Measurements from ENCODE around the gene SIPA1. TPM values are rescaled to one million over a fixed set of nuclear protein-coding genes. Genes with fewer than 3 reads are reported as not detected.
A peak's percentile ranks its signal among the peaks of the same experiment; 100 is the strongest.

Gene SIPA1
- total and polyA plus RNA-seq, 2 donors = 51.9 to 153 TPM

GRCh38 chr11:65619281-65619928 lies 18.5 kb upstream of the SIPA1 start:
- peaks cover 11 to 16% of the 10 kb centered on the region in 2 donors for H3K4me1 ChIP-seq (ENCODE audit: control insufficient read depth in 2 of 2, insufficient read depth in 2 of 2, low read length in 2 of 2)
- H3K27me3 ChIP-seq (ENCODE audit: control insufficient read depth in 2 of 2, insufficient read depth in 1 of 2, low read length in 1 of 2) = no peaks in the 10 kb centered on the region
- no peak overlapping the region for H3K4me3 ChIP-seq (ENCODE audit: low read length in 2 of 2)
- H3K9me3 ChIP-seq (ENCODE audit: control insufficient read depth in 2 of 2, insufficient read depth in 1 of 2, low read length in 1 of 2) = no peaks in the 10 kb centered on the region
- H3K27ac ChIP-seq (ENCODE audit: low read depth in 1 of 2, low read length in 1 of 2) = no peak overlapping the region
- 97% methylated on average over 29 of the region's 29 CpGs for WGBS
- peaks cover 73% of the 10 kb centered on the region in 2 donors for H3K36me3 ChIP-seq (ENCODE audit: control insufficient read depth in 2 of 2, insufficient read depth in 2 of 2, low read length in 1 of 2)
- DNase-seq (ENCODE audit: low read depth in 6 of 9, low spot score in 9 of 9) = no peak

GRCh38 chr11:65620666-65621065 lies 17.2 kb upstream of the SIPA1 start:
- DNase-seq (ENCODE audit: low read depth in 6 of 9, low spot score in 9 of 9) = no peak
- Histone ChIP-seq H3K36me3 (ENCODE audit: control insufficient read depth in 2 of 2, insufficient read depth in 2 of 2, low read length in 1 of 2) (peaks cover 85 to 86% of the 10 kb centered on the region in 2 donors), H3K4me3 (ENCODE audit: low read length in 2 of 2) (no peak overlapping the region), H3K27me3 (ENCODE audit: control insufficient read depth in 2 of 2, insufficient read depth in 1 of 2, low read length in 1 of 2) (no peaks in the 10 kb centered on the region), H3K4me1 (ENCODE audit: control insufficient read depth in 2 of 2, insufficient read depth in 2 of 2, low read length in 2 of 2) (peaks cover 11 to 12% of the 10 kb centered on the region in 2 donors), H3K27ac (ENCODE audit: low read depth in 1 of 2, low read length in 1 of 2) (no peak overlapping the region), H3K9me3 (ENCODE audit: control insufficient read depth in 2 of 2, insufficient read depth in 1 of 2, low read length in 1 of 2) (no peaks in the 10 kb centered on the region)
- WGBS = 98% methylated on average over 19 of the region's 19 CpGs

- Histone ChIP-seq H3K27ac (ENCODE audit: low read depth in 1 of 2, low read length in 1 of 2) (no peak overlapping the region), H3K9me3 (ENCODE audit: control insufficient read depth in 2 of 2, insufficient read depth in 1 of 2, low read length in 1 of 2) (no peaks in the 10 kb centered on the region), H3K4me3 (ENCODE audit: low read length in 2 of 2) (no peak overlapping the region), H3K36me3 (ENCODE audit: control insufficient read depth in 2 of 2, insufficient read depth in 2 of 2, low read length in 1 of 2) (peaks cover 93 to 94% of the 10 kb centered on the region in 2 donors), H3K4me1 (ENCODE audit: control insufficient read depth in 2 of 2, insufficient read depth in 2 of 2, low read length in 2 of 2) (peaks cover 8% of the 10 kb centered on the region in 2 donors), H3K27me3 (ENCODE audit: control insufficient read depth in 2 of 2, insufficient read depth in 1 of 2, low read length in 1 of 2) (no peaks in the 10 kb centered on the region)
- no peak for DNase-seq (ENCODE audit: low read depth in 6 of 9, low spot score in 9 of 9)
- 99% methylated on average over 14 of the region's 14 CpGs for WGBS
Observed at GRCh38 chr11:65621460-65621859, 16.4 kb upstream of the SIPA1 start.

GRCh38 chr11:65622011-65622410 lies 15.9 kb upstream of the SIPA1 start:
- Histone ChIP-seq H3K27me3 (ENCODE audit: control insufficient read depth in 2 of 2, insufficient read depth in 1 of 2, low read length in 1 of 2) (no peaks in the 10 kb centered on the region), H3K4me3 (ENCODE audit: low read length in 2 of 2) (no peak overlapping the region), H3K27ac (ENCODE audit: low read depth in 1 of 2, low read length in 1 of 2) (no peak overlapping the region), H3K4me1 (ENCODE audit: control insufficient read depth in 2 of 2, insufficient read depth in 2 of 2, low read length in 2 of 2) (peaks cover 2 to 3% of the 10 kb centered on the region in 2 donors), H3K9me3 (ENCODE audit: control insufficient read depth in 2 of 2, insufficient read depth in 1 of 2, low read length in 1 of 2) (no peaks in the 10 kb centered on the region), H3K36me3 (ENCODE audit: control insufficient read depth in 2 of 2, insufficient read depth in 2 of 2, low read length in 1 of 2) (peaks cover 98% of the 10 kb centered on the region in 2 donors)
- WGBS = 97% methylated on average over 16 of the region's 16 CpGs
- no peak for DNase-seq (ENCODE audit: low read depth in 6 of 9, low spot score in 9 of 9)

- 94% methylated on average over 14 of the region's 14 CpGs for WGBS
- H3K4me1 ChIP-seq (ENCODE audit: control insufficient read depth in 2 of 2, insufficient read depth in 2 of 2, low read length in 2 of 2) = no peaks in the 10 kb centered on the region
- peaks cover 98% of the 10 kb centered on the region in 2 donors for H3K36me3 ChIP-seq (ENCODE audit: control insufficient read depth in 2 of 2, insufficient read depth in 2 of 2, low read length in 1 of 2)
- no peaks in the 10 kb centered on the region for H3K9me3 ChIP-seq (ENCODE audit: control insufficient read depth in 2 of 2, insufficient read depth in 1 of 2, low read length in 1 of 2)
- no peak overlapping the region for H3K4me3 ChIP-seq (ENCODE audit: low read length in 2 of 2)
- no peak for DNase-seq (ENCODE audit: low read depth in 6 of 9, low spot score in 9 of 9)
- H3K27ac ChIP-seq (ENCODE audit: low read depth in 1 of 2, low read length in 1 of 2) = no peak overlapping the region
- no peaks in the 10 kb centered on the region for H3K27me3 ChIP-seq (ENCODE audit: control insufficient read depth in 2 of 2, insufficient read depth in 1 of 2, low read length in 1 of 2)
Observed at GRCh38 chr11:65623177-65623576, 14.7 kb upstream of the SIPA1 start.

GRCh38 chr11:65623852-65624616 lies 13.9 kb upstream of the SIPA1 start:
- Histone ChIP-seq H3K36me3 (ENCODE audit: control insufficient read depth in 2 of 2, insufficient read depth in 2 of 2, low read length in 1 of 2) (peaks cover 98% of the 10 kb centered on the region in 2 donors), H3K9me3 (ENCODE audit: control insufficient read depth in 2 of 2, insufficient read depth in 1 of 2, low read length in 1 of 2) (no peaks in the 10 kb centered on the region), H3K27ac (ENCODE audit: low read depth in 1 of 2, low read length in 1 of 2) (no peak overlapping the region), H3K4me1 (ENCODE audit: control insufficient read depth in 2 of 2, insufficient read depth in 2 of 2, low read length in 2 of 2) (no peaks in the 10 kb centered on the region), H3K27me3 (ENCODE audit: control insufficient read depth in 2 of 2, insufficient read depth in 1 of 2, low read length in 1 of 2) (no peaks in the 10 kb centered on the region), H3K4me3 (ENCODE audit: low read length in 2 of 2) (no peak overlapping the region)
- DNase-seq (ENCODE audit: low read depth in 6 of 9, low spot score in 9 of 9) = no peak
- WGBS = 99% methylated on average over 25 of the region's 25 CpGs

- Histone ChIP-seq H3K36me3 (ENCODE audit: control insufficient read depth in 2 of 2, insufficient read depth in 2 of 2, low read length in 1 of 2) (peaks cover 98% of the 10 kb centered on the region in 2 donors), H3K4me3 (ENCODE audit: low read length in 2 of 2) (no peak overlapping the region), H3K27ac (ENCODE audit: low read depth in 1 of 2, low read length in 1 of 2) (no peak overlapping the region), H3K4me1 (ENCODE audit: control insufficient read depth in 2 of 2, insufficient read depth in 2 of 2, low read length in 2 of 2) (no peaks in the 10 kb centered on the region), H3K27me3 (ENCODE audit: control insufficient read depth in 2 of 2, insufficient read depth in 1 of 2, low read length in 1 of 2) (no peaks in the 10 kb centered on the region), H3K9me3 (ENCODE audit: control insufficient read depth in 2 of 2, insufficient read depth in 1 of 2, low read length in 1 of 2) (no peaks in the 10 kb centered on the region)
- no peak for DNase-seq (ENCODE audit: low read depth in 6 of 9, low spot score in 9 of 9)
- WGBS = 93% methylated on average over 30 of the region's 30 CpGs
Observed at GRCh38 chr11:65624931-65625627, 12.8 kb upstream of the SIPA1 start.

- Histone ChIP-seq H3K4me1 (ENCODE audit: control insufficient read depth in 2 of 2, insufficient read depth in 2 of 2, low read length in 2 of 2) (no peaks in the 10 kb centered on the region), H3K9me3 (ENCODE audit: control insufficient read depth in 2 of 2, insufficient read depth in 1 of 2, low read length in 1 of 2) (no peaks in the 10 kb centered on the region), H3K27ac (ENCODE audit: low read depth in 1 of 2, low read length in 1 of 2) (no peak overlapping the region), H3K27me3 (ENCODE audit: control insufficient read depth in 2 of 2, insufficient read depth in 1 of 2, low read length in 1 of 2) (no peaks in the 10 kb centered on the region), H3K4me3 (ENCODE audit: low read length in 2 of 2) (no peak overlapping the region), H3K36me3 (ENCODE audit: control insufficient read depth in 2 of 2, insufficient read depth in 2 of 2, low read length in 1 of 2) (peaks cover 98% of the 10 kb centered on the region in 2 donors)
- 82% methylated on average over 30 of the region's 30 CpGs for WGBS
- peak in 3 of 9 donors; percentile 33 to 58 (median 53) for DNase-seq (ENCODE audit: low read depth in 6 of 9, low spot score in 9 of 9)
Observed at GRCh38 chr11:65625628-65626342, 12.1 kb upstream of the SIPA1 start.
